Transverse colon (tissue), 3 donors: ENCODE data around the gene MAN2B1.

ENCODE experiments used
- POLR2A ChIP-seq: fragments of 450-650 bp; IDR thresholded peaks from one replicate; pipeline ENCODE4 v1.6.1; 2016; ENCODE audit warnings: antibody characterized with exemption, mild to moderate bottlenecking, moderate library complexity
- TF ChIP-seq, protein P1 (sequence below), 5 experiments: fragments of 200-600 bp in 3 of 5; fragments of 450-650 bp in 2 of 5; sonication (generic) in 3 of 5; IDR thresholded peaks; 1 replicate in 2 of 5; 2 replicates in 3 of 5; pipeline ENCODE4 v1.5.1; 2016 to 2017; ENCODE audit warnings: antibody characterized with exemption in 5 of 5, inconsistent platforms in 3 of 5, mild to moderate bottlenecking in 2 of 5, moderate library complexity in 1 of 5

DNA sequence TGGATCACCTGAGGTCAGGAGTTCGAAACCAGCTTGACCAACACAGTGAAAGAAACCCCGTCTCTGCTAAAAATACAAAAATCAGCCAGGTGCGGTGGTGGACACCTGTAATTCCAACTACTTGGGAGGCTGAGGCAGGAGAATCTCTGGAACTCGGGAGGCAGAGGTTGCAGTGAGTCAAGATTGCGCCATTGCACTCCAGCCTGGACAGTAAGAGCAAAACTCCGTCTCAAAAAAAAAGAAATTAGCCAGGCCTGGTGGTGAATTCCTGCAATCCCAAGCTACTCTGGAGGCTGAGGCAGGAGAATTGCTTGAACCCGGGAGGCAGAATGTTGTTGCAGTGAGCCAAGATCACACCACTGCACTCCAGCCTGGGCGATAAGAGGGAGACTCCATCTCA, 42.1 kb upstream of the MAN2B1 start:
- TF ChIP-seq POLR2A = no peak
- TF ChIP-seq, protein P1, sequence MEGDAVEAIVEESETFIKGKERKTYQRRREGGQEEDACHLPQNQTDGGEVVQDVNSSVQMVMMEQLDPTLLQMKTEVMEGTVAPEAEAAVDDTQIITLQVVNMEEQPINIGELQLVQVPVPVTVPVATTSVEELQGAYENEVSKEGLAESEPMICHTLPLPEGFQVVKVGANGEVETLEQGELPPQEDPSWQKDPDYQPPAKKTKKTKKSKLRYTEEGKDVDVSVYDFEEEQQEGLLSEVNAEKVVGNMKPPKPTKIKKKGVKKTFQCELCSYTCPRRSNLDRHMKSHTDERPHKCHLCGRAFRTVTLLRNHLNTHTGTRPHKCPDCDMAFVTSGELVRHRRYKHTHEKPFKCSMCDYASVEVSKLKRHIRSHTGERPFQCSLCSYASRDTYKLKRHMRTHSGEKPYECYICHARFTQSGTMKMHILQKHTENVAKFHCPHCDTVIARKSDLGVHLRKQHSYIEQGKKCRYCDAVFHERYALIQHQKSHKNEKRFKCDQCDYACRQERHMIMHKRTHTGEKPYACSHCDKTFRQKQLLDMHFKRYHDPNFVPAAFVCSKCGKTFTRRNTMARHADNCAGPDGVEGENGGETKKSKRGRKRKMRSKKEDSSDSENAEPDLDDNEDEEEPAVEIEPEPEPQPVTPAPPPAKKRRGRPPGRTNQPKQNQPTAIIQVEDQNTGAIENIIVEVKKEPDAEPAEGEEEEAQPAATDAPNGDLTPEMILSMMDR (IDR thresholded peaks at IDR 0.05) = no peak
